ENCODE data around the gene LYRM4. TPM values are rescaled to one million over a fixed set of nuclear protein-coding genes. Genes with fewer than 3 reads are reported as not detected.

Gene LYRM4
- polyA plus RNA-seq, 4 donors, result 36.1 to 43.7 (median 42.7) TPM

- no peak for DNase-seq (ENCODE audit: low read depth in 4 of 4, low spot score in 2 of 4)
These were observed 13.5 kb downstream of the LYRM4 start for GRCh38 chr6:5247201-5247600.

GRCh38 chr6:5246141-5247097 lies 14.3 kb downstream of the LYRM4 start:
- DNase-seq (ENCODE audit: low read depth in 4 of 4, low spot score in 2 of 4), result no peak

GRCh38 chr6:5243069-5243468 lies 17.7 kb downstream of the LYRM4 start:
- DNase-seq (ENCODE audit: low read depth in 4 of 4, low spot score in 2 of 4), result no peak

GRCh38 chr6:5241252-5241651 lies 19.5 kb downstream of the LYRM4 start:
- no peak for DNase-seq (ENCODE audit: low read depth in 4 of 4, low spot score in 2 of 4)

- no peak for DNase-seq (ENCODE audit: low read depth in 4 of 4, low spot score in 2 of 4)
These were observed 22.4 kb downstream of the LYRM4 start for GRCh38 chr6:5238336-5238735.

GRCh38 chr6:5237805-5238204 lies 22.9 kb downstream of the LYRM4 start:
- DNase-seq (ENCODE audit: low read depth in 4 of 4, low spot score in 2 of 4), result no peak

- no peak for DNase-seq (ENCODE audit: low read depth in 4 of 4, low spot score in 2 of 4)
These were observed 24.9 kb downstream of the LYRM4 start for GRCh38 chr6:5235830-5236229.

DNA sequence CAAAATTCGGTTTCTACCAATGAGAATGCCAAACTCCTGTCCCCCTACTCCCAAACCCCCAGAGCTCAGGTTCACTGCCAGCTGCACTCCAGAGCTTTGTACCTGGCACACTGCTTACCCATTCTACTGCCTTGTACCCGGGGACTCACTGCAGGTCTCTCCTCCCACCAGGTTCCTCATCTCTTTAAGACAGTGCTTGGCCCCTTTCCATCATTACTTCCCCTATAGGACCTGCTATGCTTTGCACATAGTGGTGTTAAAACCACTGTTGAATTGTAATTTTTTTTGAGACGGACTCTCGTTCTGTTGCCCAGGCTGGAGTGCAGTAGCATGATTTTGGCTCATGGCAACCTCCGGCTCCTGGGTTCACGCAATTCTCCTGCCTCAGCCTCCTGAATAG lies 25.9 kb downstream of the LYRM4 start:
- no peak for DNase-seq (ENCODE audit: low read depth in 4 of 4, low spot score in 2 of 4)

- no peak for DNase-seq (ENCODE audit: low read depth in 4 of 4, low spot score in 2 of 4)
These were observed 29.5 kb downstream of the LYRM4 start for GRCh38 chr6:5231289-5231688.

- no peak for DNase-seq (ENCODE audit: low read depth in 4 of 4, low spot score in 2 of 4)
These were observed 30.7 kb downstream of the LYRM4 start for GRCh38 chr6:5230081-5230480.

- DNase-seq (ENCODE audit: low read depth in 4 of 4, low spot score in 2 of 4), result no peak
These were observed 31.4 kb downstream of the LYRM4 start for GRCh38 chr6:5229356-5229755.

DNA sequence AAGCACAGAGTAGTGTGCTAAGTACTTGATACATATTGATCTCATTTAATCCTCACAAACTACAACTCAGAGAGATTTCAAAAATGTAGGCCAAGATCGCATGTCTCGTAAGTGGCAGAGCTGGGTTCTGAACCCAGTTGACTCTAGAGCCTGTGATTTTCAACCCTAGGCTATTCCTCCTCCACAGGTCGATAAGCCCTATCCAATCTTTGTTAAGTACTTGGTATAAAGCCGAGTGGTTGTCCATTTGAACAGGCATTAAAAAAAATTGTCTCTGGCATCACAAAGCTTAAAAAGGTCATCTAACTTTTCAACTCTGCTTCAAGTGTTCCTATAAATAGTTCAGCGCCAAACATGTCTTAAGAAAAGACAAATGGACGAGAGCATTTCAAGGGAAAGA lies 37.4 kb downstream of the LYRM4 start:
- no peak for DNase-seq (ENCODE audit: low read depth in 4 of 4, low spot score in 2 of 4)

DNA sequence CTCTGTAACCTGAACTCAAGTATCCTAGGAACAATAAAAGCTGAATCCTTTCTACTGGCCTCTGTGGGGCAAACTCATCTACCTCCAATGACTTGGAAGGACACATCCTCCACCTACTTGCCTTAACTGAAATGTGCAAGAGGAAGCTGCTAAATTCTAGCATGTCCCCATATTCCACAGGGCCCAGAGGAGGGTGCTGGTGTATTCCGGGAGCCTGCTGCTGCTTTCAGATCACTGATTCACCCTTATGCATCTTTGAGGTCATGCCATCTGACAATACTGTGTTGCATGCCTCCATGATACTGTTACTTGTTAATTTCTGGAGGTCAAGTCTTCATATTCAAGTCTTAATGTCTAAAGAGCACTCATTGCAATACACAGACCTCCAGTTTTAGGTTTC lies 40.3 kb downstream of the LYRM4 start:
- no peak for DNase-seq (ENCODE audit: low read depth in 4 of 4, low spot score in 2 of 4)

- no peak for DNase-seq (ENCODE audit: low read depth in 4 of 4, low spot score in 2 of 4)
These were observed 41.6 kb downstream of the LYRM4 start for GRCh38 chr6:5219011-5219691.

- DNase-seq (ENCODE audit: low read depth in 4 of 4, low spot score in 2 of 4), result no peak
These were observed 43.4 kb downstream of the LYRM4 start for GRCh38 chr6:5217356-5217755.

GRCh38 chr6:5215799-5216198 lies 45.0 kb downstream of the LYRM4 start:
- DNase-seq (ENCODE audit: low read depth in 4 of 4, low spot score in 2 of 4), result no peak

GRCh38 chr6:5215159-5215558 lies 45.6 kb downstream of the LYRM4 start:
- DNase-seq (ENCODE audit: low read depth in 4 of 4, low spot score in 2 of 4), result no peak

- peak in 2 of 4 donors; percentile 59 to 78 for DNase-seq (ENCODE audit: low read depth in 4 of 4, low spot score in 2 of 4)
These were observed 46.1 kb downstream of the LYRM4 start for GRCh38 chr6:5214570-5215052.

DNA sequence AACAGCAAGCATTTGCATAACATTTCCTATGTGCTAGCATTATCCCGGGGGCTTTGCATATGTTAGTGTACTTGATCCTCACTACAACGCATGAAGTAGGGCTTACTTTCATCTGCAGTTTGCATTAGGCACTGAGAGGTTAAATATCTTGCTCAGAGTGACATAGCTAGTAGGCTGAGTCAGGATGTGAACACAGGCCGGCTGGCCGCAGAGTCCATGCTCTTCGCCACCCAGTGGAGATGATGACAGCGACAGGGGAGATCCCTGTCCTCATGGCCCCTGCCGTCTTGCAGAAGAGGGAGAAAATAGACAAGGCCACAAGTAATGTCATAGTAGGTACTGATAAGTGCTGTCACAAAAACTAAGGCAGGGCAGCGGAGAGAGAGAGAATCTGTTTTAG lies 46.9 kb downstream of the LYRM4 start:
- no peak for DNase-seq (ENCODE audit: low read depth in 4 of 4, low spot score in 2 of 4)

DNA sequence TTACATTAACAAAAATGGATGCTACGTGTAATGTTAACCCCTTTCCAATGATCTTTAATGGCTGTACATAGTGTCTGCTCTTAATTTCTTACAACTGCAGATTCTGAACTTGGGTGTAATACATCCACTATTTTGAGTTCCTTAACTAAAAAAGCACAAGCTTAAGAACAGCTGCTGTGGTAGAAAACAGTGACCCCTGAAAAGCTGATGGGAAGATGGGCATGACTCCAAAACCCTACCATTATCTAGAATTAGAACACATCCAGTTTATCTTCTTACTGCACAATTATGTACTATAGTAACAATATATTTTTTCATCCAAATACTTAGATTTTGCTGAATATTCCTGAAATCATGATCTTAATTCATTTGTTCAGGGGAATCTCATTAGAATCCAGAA lies 49.3 kb downstream of the LYRM4 start:
- DNase-seq (ENCODE audit: low read depth in 4 of 4, low spot score in 2 of 4), result no peak

GRCh38 chr6:5208471-5208971 lies 52.2 kb downstream of the LYRM4 start:
- no peak for DNase-seq (ENCODE audit: low read depth in 4 of 4, low spot score in 2 of 4)

- DNase-seq (ENCODE audit: low read depth in 4 of 4, low spot score in 2 of 4), result no peak
These were observed 52.7 kb downstream of the LYRM4 start for GRCh38 chr6:5208057-5208456.
